Psoas muscle (tissue), 8 donors: ENCODE results near the gene ANKRD17. TPM values are rescaled to one million over a fixed set of nuclear protein-coding genes. Genes with fewer than 3 reads are reported as not detected.

ENCODE experiments used
- ATAC-seq, 4 donors: fragments of 200-7000 bp; cut with Tn5 transposase; one replicate each; pipeline ENCODE4 v1.9.1; 2020; ENCODE audit warnings: moderate library complexity in 3 of 4, mild to moderate bottlenecking in 2 of 4
- DNase-seq, 2 donors: peaks; one replicate each; pipeline ENCODE4 v3.0.0-alpha.2; 2020
- H3K27ac ChIP-seq: fragments of 200-600 bp; one replicate; pipeline ENCODE4 v1.8.0; 2022
- H3K27me3 ChIP-seq, 3 donors: fragments of 200-600 bp in 1 of 3; one replicate each; pipeline versions ENCODE4 v1.6.1 to v1.8.0; 2013 to 2022; ENCODE audit warnings: low read length in 2 of 3, mild to moderate bottlenecking in 2 of 3, moderate library complexity in 1 of 3; ENCODE audit not compliant: insufficient read depth in 3 of 3
- H3K36me3 ChIP-seq, 2 donors: fragments of 200-600 bp in 1 of 2; one replicate each; pipeline versions ENCODE4 v1.6.1 to v1.8.0; 2013 to 2022; ENCODE audit warnings: low read depth in 1 of 2, mild to moderate bottlenecking in 1 of 2, moderate library complexity in 1 of 2; ENCODE audit not compliant: insufficient read depth in 1 of 2
- H3K4me1 ChIP-seq: fragments of 200-600 bp; one replicate; pipeline ENCODE4 v1.8.0; 2022
- H3K4me3 ChIP-seq: fragments of 200-600 bp; one replicate; pipeline ENCODE4 v1.8.0; 2022; ENCODE audit warnings: mild to moderate bottlenecking
- H3K9me3 ChIP-seq: fragments of 200-600 bp; one replicate; pipeline ENCODE4 v1.8.0; 2022
- CTCF ChIP-seq: fragments of 200-600 bp; IDR thresholded peaks from one replicate; pipeline ENCODE4 v1.8.0; 2022; ENCODE audit warnings: antibody characterized with exemption
- WGBS, 3 donors: extraction: QIAGEN DNeasy Blood & Tissue Kit; methylation state at CpG; one replicate each; pipeline versions ENCODE4 v1.1.6 to v1.1.7; 2013; 5-methylcytosine and 5-hydroxymethylcytosine counted together
- intact Hi-C, 2 donors: fragments of 100-400 bp; cut with DNase I; formaldehyde crosslinking; loops; one replicate each; pipeline versions ENCODE4 v1.11.0 to v1.14.2; 2022
- polyA plus RNA-seq, 3 donors: library from polyadenylated mRNA; stranded (reverse); fragments of 200-250 nt; gene quantifications; one replicate each; pipeline ENCODE4 v1.2.3, GENCODE V29; 2013
- total RNA-seq, 4 donors: library from RNA; stranded (reverse); fragmentation: NEBNext Ultra II Directional in 2 of 4; extraction: Animal tissue kit (Norgen Biotek cat#: 25700) in 2 of 4; gene quantifications; one replicate each; pipeline versions ENCODE4 v1.2.1 to v1.2.4, GENCODE V29; 2021 to 2023
- donor health status: healthy with polysubstance abuse.
- donor health status: DM: no; HTN: no; CAD: no; lungs with moderate emphysema.
- donor health status: Bipolar disorder and iron deficiency.
- donor health status: healthy.
- donor health status: DM: yes; HTN: yes; CAD: no.
- donor health status: DM: no; HTN: no; CAD: no.
- donor health status: DM: no; HTN: no; CAD: no.
- donor health status: DM: yes; HTN: yes; CAD: no.

ANKRD17 gene
- total and polyA plus RNA-seq, 7 donors = 8.0 to 66.2 (median 46.6) TPM

DNA sequence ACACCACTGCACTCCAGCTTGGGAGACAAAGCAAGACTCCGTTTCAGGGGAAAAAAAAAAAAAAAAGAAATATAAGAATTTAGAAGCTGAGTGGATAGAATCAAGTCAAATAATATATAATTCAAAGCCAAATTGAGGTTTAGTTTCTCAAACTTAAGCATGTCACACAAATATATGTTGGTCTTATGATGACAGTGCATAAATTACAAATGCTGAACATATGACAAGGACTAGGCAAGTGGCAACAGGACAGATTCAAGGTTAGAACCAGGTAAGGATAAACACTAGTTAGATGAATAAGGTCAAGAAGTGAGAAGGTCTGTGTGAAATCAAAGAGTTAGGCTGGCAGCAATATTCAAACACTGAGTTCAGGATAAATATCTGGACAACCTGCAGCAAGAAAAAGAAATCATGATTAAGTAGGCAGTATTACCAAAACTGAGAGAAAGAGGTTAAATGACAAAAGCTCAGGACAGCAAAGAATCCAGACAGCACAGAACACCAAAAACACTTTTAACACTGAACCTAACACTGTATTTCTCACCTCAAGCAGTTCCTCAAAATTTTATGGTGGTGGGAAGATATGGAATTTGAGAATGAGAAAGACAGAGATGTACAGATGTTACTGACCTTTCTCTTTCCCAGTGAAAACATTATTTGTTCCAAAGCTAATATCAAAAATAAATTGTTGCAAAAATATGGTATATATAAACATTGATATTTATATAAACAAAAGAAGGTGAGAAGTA, 45.4 kb downstream of the ANKRD17 start:
- WGBS, 3 donors = 93 to 100% (median 96%) methylated on average over 1 of the region's 1 CpG
- DNase-seq (no peak), ATAC-seq (no peak)
- Histone ChIP-seq H3K27ac (no peak overlapping the region), H3K9me3 (no peaks in the 10 kb centered on the region), H3K4me1 (peaks cover 47% of the 10 kb centered on the region), H3K36me3 (no peaks in the 10 kb centered on the region), H3K27me3 (no peaks in the 10 kb centered on the region), H3K4me3 (no peak overlapping the region)
- TF ChIP-seq CTCF = no peak
- intact Hi-C loops = no loop called here

GRCh38 chr4:73211968-73212367, 46.6 kb downstream of the ANKRD17 start:
- WGBS, 3 donors = 95 to 97% (median 95%) methylated on average over 1 of the region's 1 CpG
- Histone ChIP-seq H3K4me3 (no peak overlapping the region), H3K27ac (no peak overlapping the region), H3K9me3 (no peaks in the 10 kb centered on the region), H3K36me3 (no peaks in the 10 kb centered on the region), H3K4me1 (peaks cover 44% of the 10 kb centered on the region), H3K27me3 (no peaks in the 10 kb centered on the region)
- intact Hi-C loops = no loop called here
- ATAC-seq = no peak
- DNase-seq = no peak
- no peak for TF ChIP-seq CTCF

DNA sequence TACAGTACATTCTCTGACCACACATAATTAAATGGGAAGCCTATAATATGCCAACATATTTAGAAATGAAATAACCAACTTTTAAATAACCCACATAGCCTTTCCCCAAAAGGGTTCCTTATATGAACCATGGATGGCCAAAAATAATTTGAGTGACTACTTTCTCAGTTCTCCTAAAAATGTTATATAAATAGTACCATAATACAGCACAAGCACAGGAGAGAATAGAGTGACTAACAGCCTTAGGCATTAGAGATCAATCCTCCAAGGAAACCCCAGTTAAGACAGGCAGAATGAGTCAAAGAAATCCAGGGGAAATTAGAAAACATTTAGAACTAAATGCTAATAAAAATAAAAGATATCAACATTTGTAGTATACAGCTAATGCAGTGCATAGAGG, 50.2 kb downstream of the ANKRD17 start:
- intact Hi-C loops = loop anchor here in 1 of 2 donors (5.0 kb wide), 1 partner anchor 36 kb away; no protein-coding TSS in a partner anchor
- ATAC-seq = peak; percentile 78 to 94 (median 86)

GRCh38 chr4:73206236-73206635, 52.4 kb downstream of the ANKRD17 start:
- intact Hi-C loops = loop anchor here in 1 of 2 donors (5.0 kb wide), 1 partner anchor 34 kb away; no protein-coding TSS in a partner anchor
- Histone ChIP-seq H3K27me3 (no peaks in the 10 kb centered on the region), H3K27ac (no peak overlapping the region), H3K4me1 (peaks cover 35% of the 10 kb centered on the region), H3K36me3 (no peaks in the 10 kb centered on the region), H3K4me3 (no peak overlapping the region), H3K9me3 (peaks cover 5% of the 10 kb centered on the region)
- TF ChIP-seq CTCF = no peak
- ATAC-seq (no peak), DNase-seq (no peak)
- 98 to 100% (median 100%) methylated on average over 3 of the region's 3 CpGs for WGBS, 3 donors

More for the DNA sequence above, 50.2 kb downstream of the ANKRD17 start:
- Histone ChIP-seq H3K4me1 (peaks cover 32% of the 10 kb centered on the region), H3K36me3 (no peaks in the 10 kb centered on the region), H3K27ac (peak overlapping the region; percentile 51), H3K4me3 (no peak overlapping the region), H3K27me3 (no peaks in the 10 kb centered on the region), H3K9me3 (peaks cover 5% of the 10 kb centered on the region)
- DNase-seq = no peak
- TF ChIP-seq CTCF = no peak
